NCI-H128 (cell line): Measurements from ENCODE around the gene KANK3.
"Not testable (repeated sequence)": the region's sequence is repeated elsewhere in the genome, so short reads cannot be mapped to it uniquely, and the experiment has no call there.

Experiments
- DNase-seq: peaks from one replicate; lab custom pipeline; 2025; ENCODE audit not compliant: unreplicated experiment; lab: John Stamatoyannopoulos, UW

KANK3 gene

DNA sequence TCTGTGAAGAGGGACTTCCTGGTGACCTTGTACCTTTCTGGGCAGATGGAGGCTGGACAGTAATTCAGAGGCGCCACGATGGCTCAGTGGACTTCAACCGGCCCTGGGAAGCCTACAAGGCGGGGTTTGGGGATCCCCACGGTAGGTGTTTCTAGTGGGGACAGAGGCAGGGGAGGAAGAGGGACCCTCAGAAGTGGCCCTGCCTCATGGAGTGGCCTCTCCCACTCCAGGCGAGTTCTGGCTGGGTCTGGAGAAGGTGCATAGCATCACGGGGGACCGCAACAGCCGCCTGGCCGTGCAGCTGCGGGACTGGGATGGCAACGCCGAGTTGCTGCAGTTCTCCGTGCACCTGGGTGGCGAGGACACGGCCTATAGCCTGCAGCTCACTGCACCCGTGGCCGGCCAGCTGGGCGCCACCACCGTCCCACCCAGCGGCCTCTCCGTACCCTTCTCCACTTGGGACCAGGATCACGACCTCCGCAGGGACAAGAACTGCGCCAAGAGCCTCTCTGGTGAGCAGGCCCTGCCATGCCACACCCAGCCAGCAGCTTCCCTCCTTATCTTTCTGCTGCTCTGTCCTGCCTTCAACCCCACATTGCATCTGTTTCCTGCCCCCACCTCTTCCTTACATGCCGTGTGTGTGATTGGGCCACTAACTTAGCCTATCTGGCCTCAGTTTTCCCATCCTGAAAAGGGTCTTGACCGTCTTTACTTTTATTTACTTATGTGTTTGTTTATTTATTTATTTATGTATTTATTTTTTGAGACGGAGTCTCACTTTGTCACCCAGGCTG, 28.1 kb upstream of the KANK3 start:
- DNase-seq: no peak

- no peak for DNase-seq
Measured at GRCh38 chr19:8370176-8371010, 27.3 kb upstream of the KANK3 start.

DNA sequence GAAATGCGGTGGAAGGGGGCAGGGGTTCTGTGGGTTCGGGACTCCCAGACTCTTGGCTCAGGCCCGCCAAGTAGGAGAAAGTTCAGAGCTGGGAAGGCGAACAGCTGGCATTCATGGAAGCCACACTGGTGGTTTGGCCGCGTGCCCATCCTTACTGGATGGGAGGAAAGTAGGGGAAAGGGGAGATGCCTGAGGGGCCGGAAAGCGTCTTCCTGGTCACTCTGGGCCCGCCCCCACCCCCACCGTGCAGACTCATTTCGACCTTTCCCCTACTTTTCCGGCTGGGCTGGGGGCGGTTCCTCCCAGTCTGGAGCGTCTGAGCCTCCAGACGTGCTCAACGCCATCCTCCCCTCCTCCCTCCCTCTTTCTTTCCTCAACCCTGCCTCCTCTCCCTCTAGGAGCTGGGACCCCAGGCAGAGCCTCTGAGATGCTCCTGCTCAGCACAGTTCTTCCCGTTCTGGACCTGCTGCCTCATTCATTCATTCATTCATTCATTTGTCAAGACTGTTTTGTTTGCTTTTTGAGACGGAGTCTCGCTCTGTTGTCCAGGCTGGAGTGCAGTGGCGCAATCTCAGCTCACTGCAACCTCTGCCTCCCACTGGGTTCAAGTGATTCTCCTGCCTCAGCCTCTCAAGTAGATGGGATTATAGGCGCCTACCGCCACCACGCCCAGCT, 24.4 kb upstream of the KANK3 start:
- DNase-seq: no peak

DNA sequence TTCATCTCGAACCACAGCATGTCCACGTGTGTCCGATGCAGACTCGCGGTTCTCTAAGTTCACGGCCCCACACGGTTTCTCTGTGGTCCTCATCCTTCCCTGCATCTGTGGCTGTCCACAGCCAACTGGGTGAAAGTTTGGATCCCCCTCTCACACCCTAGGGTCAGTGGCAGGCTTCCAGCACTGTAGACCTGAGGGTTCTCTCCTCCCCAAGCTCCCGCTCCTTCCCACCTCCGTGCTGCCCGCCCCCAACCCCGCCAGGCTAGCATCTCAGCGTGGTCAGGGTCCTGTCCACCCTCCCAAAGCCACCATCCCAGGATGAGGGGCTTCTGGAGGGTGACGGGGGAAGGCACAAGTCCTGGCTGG, 23.9 kb upstream of the KANK3 start:
- no peak for DNase-seq

GRCh38 chr19:8366121-8366581, 23.1 kb upstream of the KANK3 start:
- no peak for DNase-seq

- no peak for DNase-seq
Measured at GRCh38 chr19:8363803-8364771, 21.0 kb upstream of the KANK3 start, which contains the start of gene ANGPTL4. Gene ANGPTL4 (plus strand): TSS chr19:8364155. CDS start chr19:8364322, 167 bp downstream.

DNA sequence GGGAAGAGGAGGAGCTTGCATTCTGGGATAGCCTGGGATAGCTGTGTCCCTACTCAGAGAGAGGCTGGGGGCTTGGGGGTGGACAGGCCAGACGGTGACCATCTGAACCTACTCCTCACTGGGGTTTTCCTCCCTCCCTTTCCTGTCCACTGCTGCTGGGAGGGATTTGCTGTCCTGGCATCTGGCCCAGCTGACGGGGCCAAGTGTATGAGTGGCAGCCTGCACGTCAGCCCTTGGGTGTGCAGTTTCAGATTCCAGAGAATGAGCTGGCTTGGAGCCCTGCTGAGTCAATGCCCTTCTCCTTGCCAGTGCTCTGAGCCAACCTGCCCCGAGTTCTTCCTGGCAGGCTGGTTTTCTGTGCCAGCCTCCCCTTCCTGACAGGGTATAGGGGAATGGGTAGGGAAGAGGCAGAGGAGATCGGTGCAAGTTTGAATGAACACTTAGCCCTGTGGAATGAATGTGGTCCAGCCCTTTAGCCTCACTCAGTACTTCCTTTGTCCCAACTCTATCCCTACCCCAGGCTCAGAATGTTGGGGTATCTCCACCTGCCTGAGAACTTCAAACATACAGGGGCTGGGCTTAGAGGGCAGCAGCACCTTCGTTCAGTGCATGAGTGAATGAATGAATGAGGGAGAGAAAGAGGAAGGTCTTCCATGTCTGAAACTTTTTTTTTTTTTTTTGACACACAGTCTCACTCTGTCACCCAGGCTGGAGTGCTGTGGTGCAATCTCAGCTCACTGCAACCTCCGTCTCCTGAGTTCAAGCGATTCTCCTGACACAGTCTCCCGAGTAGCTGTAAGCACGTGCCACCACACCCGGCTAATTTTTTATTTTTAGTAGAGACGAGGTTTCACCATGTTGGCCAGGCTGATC, 19.1 kb upstream of the KANK3 start:
- peak; percentile 29 for DNase-seq

DNA sequence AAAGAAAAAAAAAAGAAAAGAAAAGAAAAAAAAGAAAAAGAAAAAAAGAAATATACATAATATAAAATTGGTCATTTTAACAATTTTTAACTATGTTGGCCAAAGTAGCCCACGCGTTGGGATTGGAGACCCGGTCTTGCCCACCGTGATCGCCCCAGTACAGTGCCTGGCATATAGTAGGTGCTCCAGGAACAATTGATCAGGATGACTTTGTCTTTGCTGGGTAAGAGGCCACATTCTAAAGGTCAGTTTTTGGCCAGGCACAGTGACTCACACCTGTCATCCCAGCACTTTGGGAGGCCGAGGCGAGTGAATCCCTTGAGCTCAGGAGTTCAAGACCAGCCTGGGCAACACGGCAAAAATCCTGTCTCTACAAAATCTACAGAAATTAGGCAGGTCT, 17.1 kb upstream of the KANK3 start:
- DNase-seq: no peak

GRCh38 chr19:8358948-8359347, 15.9 kb upstream of the KANK3 start:
- no peak for DNase-seq

GRCh38 chr19:8357007-8357521, 14.0 kb upstream of the KANK3 start:
- no peak for DNase-seq

GRCh38 chr19:8355631-8356402, 12.8 kb upstream of the KANK3 start:
- DNase-seq: no peak

GRCh38 chr19:8352845-8353244, 9.8 kb upstream of the KANK3 start:
- DNase-seq: not testable (repeated sequence)

GRCh38 chr19:8352134-8352827, 9.2 kb upstream of the KANK3 start:
- no peak for DNase-seq

GRCh38 chr19:8349629-8350372, 6.7 kb upstream of the KANK3 start:
- not testable (repeated sequence) for DNase-seq

DNA sequence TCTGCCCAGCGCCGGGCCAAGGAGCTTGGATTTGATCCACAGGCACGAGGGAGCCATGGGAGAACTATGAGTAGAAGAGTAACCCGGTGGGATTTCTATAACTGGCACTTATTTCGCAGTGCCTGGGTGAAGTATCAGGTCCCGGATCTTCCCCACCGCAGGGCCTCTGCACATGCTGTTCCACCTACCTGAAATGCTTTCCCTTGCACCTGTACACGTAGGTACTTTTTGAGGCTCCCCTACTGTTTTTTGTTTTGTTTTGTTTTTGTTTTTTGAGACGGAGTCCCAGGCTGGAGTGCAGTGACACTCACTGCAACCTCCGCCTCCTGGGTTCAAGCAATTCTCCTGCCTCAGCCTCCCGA, 402 bp upstream of the KANK3 start:
- no peak for DNase-seq

GRCh38 chr19:8342316-8342683, 762 bp downstream of the KANK3 start:
- no peak for DNase-seq

- DNase-seq: not testable (repeated sequence)
Measured at GRCh38 chr19:8341504-8341903, 1.6 kb downstream of the KANK3 start.
